ENCODE results near the gene EMX1.
A peak's percentile ranks its signal among the peaks of the same experiment; 100 is the strongest.

EMX1 gene

DNA sequence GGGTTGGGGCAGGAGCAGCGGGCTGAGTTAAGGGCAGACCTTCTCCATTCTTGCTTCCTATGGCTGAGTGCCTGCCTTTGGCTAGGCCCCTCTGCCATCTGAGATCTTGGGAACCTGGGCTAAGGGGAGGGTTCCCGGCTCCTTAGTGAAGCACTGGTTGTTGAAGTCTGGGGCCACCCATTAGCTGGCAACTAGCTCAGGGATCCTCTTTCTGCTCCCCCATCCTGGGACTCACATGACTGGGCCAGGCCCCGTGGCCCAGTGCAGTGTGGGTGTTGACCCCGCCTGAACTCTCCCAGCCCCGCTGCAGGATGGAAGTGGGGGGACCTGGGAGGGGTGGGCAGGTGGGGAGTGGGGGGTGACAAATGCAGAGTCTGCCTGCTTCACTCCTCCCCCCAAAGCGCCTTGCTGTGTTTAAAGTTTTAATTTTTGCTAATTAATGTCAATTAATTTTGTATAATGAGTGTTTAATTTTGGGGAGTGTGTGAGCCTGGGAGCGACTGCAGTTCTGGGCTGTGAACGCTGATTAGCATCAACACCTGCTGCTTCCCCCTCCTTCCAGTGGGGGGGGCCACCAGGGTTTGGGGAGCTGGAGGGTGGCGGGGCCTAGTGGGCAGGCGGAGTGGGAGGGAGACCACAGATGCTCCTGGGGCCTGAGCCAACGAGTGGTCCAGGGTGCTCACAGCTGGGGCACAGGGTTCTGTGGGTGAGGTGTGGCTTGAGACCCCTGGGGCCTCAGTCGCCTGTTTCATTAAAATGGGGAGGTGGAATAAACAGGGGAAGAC lies 55.2 kb downstream of the EMX1 start:
- TF ChIP-seq, protein P1, sequence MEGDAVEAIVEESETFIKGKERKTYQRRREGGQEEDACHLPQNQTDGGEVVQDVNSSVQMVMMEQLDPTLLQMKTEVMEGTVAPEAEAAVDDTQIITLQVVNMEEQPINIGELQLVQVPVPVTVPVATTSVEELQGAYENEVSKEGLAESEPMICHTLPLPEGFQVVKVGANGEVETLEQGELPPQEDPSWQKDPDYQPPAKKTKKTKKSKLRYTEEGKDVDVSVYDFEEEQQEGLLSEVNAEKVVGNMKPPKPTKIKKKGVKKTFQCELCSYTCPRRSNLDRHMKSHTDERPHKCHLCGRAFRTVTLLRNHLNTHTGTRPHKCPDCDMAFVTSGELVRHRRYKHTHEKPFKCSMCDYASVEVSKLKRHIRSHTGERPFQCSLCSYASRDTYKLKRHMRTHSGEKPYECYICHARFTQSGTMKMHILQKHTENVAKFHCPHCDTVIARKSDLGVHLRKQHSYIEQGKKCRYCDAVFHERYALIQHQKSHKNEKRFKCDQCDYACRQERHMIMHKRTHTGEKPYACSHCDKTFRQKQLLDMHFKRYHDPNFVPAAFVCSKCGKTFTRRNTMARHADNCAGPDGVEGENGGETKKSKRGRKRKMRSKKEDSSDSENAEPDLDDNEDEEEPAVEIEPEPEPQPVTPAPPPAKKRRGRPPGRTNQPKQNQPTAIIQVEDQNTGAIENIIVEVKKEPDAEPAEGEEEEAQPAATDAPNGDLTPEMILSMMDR (IDR thresholded peaks at IDR 0.05; ENCODE audit: borderline replicate concordance, extremely low read depth, low read length, poor library complexity, severe bottlenecking), result no peak
- TF ChIP-seq EZH2 (IDR thresholded peaks at IDR 0.05; ENCODE audit: borderline replicate concordance, low read depth, low read length, severe bottlenecking), result no peak
- H3K27ac ChIP-seq (ENCODE audit: low read length), result no peak overlapping the region
- no peaks in the 10 kb centered on the region for H3K79me2 ChIP-seq (ENCODE audit: insufficient read depth, low read length)
- no peak overlapping the region for H3K4me3 ChIP-seq (ENCODE audit: low read depth in 1 of 2, low read length in 2 of 2)
- H3K36me3 ChIP-seq (ENCODE audit: insufficient read depth, low read length), result no peaks in the 10 kb centered on the region
- ATAC-seq (ENCODE audit: insufficient read depth, low read depth) (no peak), DNase-seq (no peak)
- no peaks in the 10 kb centered on the region for H3K27me3 ChIP-seq (ENCODE audit: insufficient read depth, low read length, poor library complexity)
- H2AFZ ChIP-seq (ENCODE audit: low read depth, low read length), result no peak overlapping the region
- H3K9ac ChIP-seq (ENCODE audit: low read depth, low read length), result no peak overlapping the region
- H3K4me2 ChIP-seq (ENCODE audit: insufficient read depth, low read length), result no peak overlapping the region
- no peaks in the 10 kb centered on the region for H3K4me1 ChIP-seq (ENCODE audit: insufficient read depth, low read length)
- H4K20me1 ChIP-seq (ENCODE audit: insufficient read depth, low read length), result no peaks in the 10 kb centered on the region
- H3K9me3 ChIP-seq (ENCODE audit: insufficient read depth, low read length, severe bottlenecking), result no peaks in the 10 kb centered on the region

DNA sequence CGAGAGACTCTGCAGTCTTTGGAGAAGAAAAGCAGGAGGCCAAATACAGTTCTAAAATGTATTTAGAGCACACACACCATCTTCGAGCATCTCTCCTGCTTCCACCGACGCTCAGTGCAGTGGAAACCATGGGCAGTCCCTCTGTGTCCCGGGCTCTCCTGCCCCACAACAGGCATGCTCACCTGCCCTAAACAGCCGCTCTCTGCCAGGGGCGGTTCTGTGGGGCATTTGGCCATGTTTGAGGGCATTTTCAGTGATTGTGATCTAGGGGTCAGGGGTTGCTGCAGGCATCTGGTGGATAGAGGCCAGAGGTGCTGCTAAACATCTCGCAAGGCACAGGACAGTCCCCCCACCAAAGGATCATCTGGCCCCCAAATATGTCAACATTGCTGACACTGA lies 55.8 kb downstream of the EMX1 start:
- Histone ChIP-seq H3K4me2 (ENCODE audit: insufficient read depth, low read length) (no peak overlapping the region), H3K27ac (ENCODE audit: low read length) (no peak overlapping the region)

DNA sequence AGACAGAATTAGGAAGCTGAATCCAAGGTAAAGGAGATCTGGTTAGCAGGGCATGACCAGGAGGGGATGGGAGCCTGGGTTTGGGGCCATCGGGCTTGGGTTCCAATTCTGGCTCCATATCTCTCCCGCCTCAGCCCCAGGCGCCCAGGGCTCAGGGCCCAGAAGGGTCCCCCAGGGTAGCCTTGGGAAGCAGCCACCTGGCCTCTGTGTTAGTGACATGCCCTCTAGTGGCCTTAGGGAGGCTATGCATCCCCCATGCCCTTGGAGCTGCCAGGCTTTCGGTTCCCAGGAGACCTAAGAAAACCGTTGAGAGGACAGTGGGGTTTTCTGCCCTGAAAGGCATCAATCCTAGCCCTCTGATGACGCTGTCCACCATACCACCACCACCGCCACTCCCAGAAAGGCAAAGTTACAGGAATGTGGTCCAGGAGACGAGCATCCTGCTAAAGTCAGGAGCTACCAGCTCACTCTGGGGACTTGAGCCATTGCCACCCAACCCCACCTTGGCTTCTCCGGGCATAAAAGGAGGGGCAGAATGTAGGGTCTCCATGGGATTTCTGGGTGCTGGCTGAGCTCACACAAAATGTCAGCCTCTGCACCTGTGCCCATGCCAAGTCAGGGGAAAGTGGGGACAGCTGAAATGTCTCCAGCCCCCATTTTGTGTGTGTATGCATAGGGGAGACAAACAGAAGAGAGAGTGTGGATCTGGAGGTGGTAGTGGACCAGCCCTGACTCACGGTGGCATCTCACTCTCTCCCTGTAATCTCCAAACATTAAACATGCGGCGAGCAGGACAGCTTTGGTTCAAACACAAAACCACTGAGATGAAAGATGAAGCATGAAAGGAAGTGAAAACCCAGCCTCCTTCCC lies 56.5 kb downstream of the EMX1 start:
- H4K20me1 ChIP-seq (ENCODE audit: insufficient read depth, low read length), result no peaks in the 10 kb centered on the region
- peak; percentile 96 for ATAC-seq (ENCODE audit: insufficient read depth, low read depth)
- no peaks in the 10 kb centered on the region for H3K27me3 ChIP-seq (ENCODE audit: insufficient read depth, low read length, poor library complexity)
- TF ChIP-seq, protein P1 (IDR thresholded peaks at IDR 0.05; ENCODE audit: borderline replicate concordance, extremely low read depth, low read length, poor library complexity, severe bottlenecking), result peak; percentile 84
- no peak for TF ChIP-seq EZH2 (IDR thresholded peaks at IDR 0.05; ENCODE audit: borderline replicate concordance, low read depth, low read length, severe bottlenecking)
- no peak overlapping the region for H3K4me3 ChIP-seq (ENCODE audit: low read depth in 1 of 2, low read length in 2 of 2)
- no peak overlapping the region for H2AFZ ChIP-seq (ENCODE audit: low read depth, low read length)
- no peak overlapping the region for H3K4me2 ChIP-seq (ENCODE audit: insufficient read depth, low read length)
- peak; percentile 59 for DNase-seq
- no peaks in the 10 kb centered on the region for H3K4me1 ChIP-seq (ENCODE audit: insufficient read depth, low read length)
- no peaks in the 10 kb centered on the region for H3K9me3 ChIP-seq (ENCODE audit: insufficient read depth, low read length, severe bottlenecking)
- H3K9ac ChIP-seq (ENCODE audit: low read depth, low read length), result no peak overlapping the region
- no peaks in the 10 kb centered on the region for H3K79me2 ChIP-seq (ENCODE audit: insufficient read depth, low read length)
- no peaks in the 10 kb centered on the region for H3K36me3 ChIP-seq (ENCODE audit: insufficient read depth, low read length)
- no peak overlapping the region for H3K27ac ChIP-seq (ENCODE audit: low read length)

More for the DNA sequence above, 55.8 kb downstream of the EMX1 start:
- Histone ChIP-seq H3K9ac (ENCODE audit: low read depth, low read length) (no peak overlapping the region), H3K36me3 (ENCODE audit: insufficient read depth, low read length) (no peaks in the 10 kb centered on the region), H3K4me3 (ENCODE audit: low read depth in 1 of 2, low read length in 2 of 2) (no peak overlapping the region), H3K27me3 (ENCODE audit: insufficient read depth, low read length, poor library complexity) (no peaks in the 10 kb centered on the region), H3K79me2 (ENCODE audit: insufficient read depth, low read length) (no peaks in the 10 kb centered on the region), H3K9me3 (ENCODE audit: insufficient read depth, low read length, severe bottlenecking) (no peaks in the 10 kb centered on the region), H2AFZ (ENCODE audit: low read depth, low read length) (no peak overlapping the region), H3K4me1 (ENCODE audit: insufficient read depth, low read length) (no peaks in the 10 kb centered on the region), H4K20me1 (ENCODE audit: insufficient read depth, low read length) (no peaks in the 10 kb centered on the region)
- TF ChIP-seq, protein P1 (IDR thresholded peaks at IDR 0.05; ENCODE audit: borderline replicate concordance, extremely low read depth, low read length, poor library complexity, severe bottlenecking), result no peak
- no peak for TF ChIP-seq EZH2 (IDR thresholded peaks at IDR 0.05; ENCODE audit: borderline replicate concordance, low read depth, low read length, severe bottlenecking)
- DNase-seq (no peak), ATAC-seq (ENCODE audit: insufficient read depth, low read depth) (no peak)
